ENCODE measurements around the gene TMPRSS3. TPM values are rescaled to one million over a fixed set of nuclear protein-coding genes. Genes with fewer than 3 reads are reported as not detected.

The TMPRSS3 gene
- total RNA-seq = under 1 TPM; 0.22 to 0.97 (median 0.71) TPM
- long read RNA-seq = 0 reads

DNA sequence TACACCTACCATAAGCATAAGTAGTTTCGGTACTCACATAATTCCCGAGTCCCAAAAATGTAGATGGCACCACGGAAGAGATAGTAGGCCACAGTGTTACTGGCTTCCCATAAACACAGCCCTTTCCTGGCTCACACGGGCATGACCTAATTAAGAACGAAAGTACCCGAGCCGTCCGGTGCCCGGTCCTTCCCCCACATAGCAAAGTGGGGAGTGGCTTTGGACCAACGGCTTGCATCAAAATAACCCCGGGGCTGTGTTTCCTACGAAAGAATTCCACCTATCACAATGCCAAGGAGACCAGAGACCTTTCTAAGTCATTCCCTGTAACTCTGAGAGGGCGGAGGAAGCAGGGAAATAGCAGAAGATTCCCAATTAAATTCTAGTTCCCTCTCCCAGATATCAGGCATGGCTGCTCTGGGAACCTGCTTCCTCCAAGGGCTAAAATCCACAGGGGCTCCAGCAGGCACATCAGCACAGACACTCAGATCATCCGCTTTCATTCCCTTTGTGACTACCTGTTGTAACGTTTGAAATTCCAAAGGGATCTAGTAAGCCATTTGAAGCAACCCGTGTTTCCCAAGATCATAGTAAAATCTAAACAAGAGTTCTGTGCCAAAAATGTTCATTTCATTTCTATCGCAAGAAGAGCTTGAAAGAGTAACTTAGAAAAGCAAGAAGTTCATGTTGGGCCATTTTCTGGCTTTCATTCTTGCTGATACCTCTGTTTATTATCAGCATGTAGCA lies at the start of gene TMPRSS3:
Gene TMPRSS3, minus strand, starts transcription at position 148 of the 747 bp plus-strand sequence. CDS start 635 bp downstream, outside the sequence.
- Histone ChIP-seq H3K27ac (no peak within 1 kb of the TSS), H3K4me3 (no peak within 1 kb of the TSS), H3K36me3 (no peaks in the 10 kb centered on the region), H3K27me3 (no peaks in the 10 kb centered on the region), H3K9me3 (no peaks in the 10 kb centered on the region), H3K4me1 (no peaks in the 10 kb centered on the region)
- peak in 1 of 4 donors; percentile 65 for ATAC-seq
- peak in 1 of 3 donors; percentile 23 for DNase-seq
- 61% methylated on average over 8 of the region's 17 CpGs for WGBS (ENCODE audit: insufficient coverage, low coverage, low lambda C conversion rate, missing lambda C conversion rate)
- intact Hi-C loops (cut with DNase I) = no loop called here
- TF ChIP-seq POLR2A (IDR thresholded peaks at IDR 0.05) = no peak
- TF ChIP-seq, protein P1, sequence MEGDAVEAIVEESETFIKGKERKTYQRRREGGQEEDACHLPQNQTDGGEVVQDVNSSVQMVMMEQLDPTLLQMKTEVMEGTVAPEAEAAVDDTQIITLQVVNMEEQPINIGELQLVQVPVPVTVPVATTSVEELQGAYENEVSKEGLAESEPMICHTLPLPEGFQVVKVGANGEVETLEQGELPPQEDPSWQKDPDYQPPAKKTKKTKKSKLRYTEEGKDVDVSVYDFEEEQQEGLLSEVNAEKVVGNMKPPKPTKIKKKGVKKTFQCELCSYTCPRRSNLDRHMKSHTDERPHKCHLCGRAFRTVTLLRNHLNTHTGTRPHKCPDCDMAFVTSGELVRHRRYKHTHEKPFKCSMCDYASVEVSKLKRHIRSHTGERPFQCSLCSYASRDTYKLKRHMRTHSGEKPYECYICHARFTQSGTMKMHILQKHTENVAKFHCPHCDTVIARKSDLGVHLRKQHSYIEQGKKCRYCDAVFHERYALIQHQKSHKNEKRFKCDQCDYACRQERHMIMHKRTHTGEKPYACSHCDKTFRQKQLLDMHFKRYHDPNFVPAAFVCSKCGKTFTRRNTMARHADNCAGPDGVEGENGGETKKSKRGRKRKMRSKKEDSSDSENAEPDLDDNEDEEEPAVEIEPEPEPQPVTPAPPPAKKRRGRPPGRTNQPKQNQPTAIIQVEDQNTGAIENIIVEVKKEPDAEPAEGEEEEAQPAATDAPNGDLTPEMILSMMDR (IDR thresholded peaks at IDR 0.05) = no peak

DNA sequence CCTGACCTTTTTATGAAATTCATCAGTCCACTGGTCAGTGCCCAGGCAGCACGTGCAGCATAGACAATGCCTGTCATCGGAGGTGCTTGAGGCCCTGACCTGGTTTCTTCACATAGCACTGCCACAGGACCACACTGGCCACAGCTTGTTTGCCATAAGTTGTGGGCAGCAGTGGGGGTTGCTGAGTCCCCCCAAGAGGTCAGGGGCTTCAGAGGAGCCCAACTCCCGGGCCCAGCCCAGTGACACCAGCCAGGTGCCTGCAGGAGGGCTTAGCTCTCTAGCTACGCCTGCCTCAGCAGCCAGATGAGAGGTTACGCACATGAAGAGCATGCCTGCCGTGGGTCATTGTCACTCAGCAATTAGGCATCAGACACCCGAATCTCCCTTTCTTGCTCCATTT lies 49.5 kb upstream of the TMPRSS3 start:
- WGBS (ENCODE audit: insufficient coverage, low coverage, low lambda C conversion rate, missing lambda C conversion rate) = 84% methylated on average over 6 of the region's 7 CpGs
- TF ChIP-seq, protein P1 (IDR thresholded peaks at IDR 0.05) = no peak
- H3K4me3 ChIP-seq = no peak overlapping the region
- DNase-seq = no peak
- no peaks in the 10 kb centered on the region for H3K27me3 ChIP-seq
- H3K4me1 ChIP-seq = no peaks in the 10 kb centered on the region
- intact Hi-C loops (cut with DNase I) = loop anchor here in 1 of 2 donors (10.0 kb wide), 1 partner anchor 301 kb away; no protein-coding TSS in a partner anchor
- no peak overlapping the region for H3K27ac ChIP-seq
- no peaks in the 10 kb centered on the region for H3K9me3 ChIP-seq
- no peaks in the 10 kb centered on the region for H3K36me3 ChIP-seq
- ATAC-seq = no peak

- Histone ChIP-seq H3K27ac (no peak overlapping the region), H3K9me3 (no peaks in the 10 kb centered on the region), H3K27me3 (no peaks in the 10 kb centered on the region), H3K4me3 (no peak overlapping the region), H3K36me3 (no peaks in the 10 kb centered on the region), H3K4me1 (no peaks in the 10 kb centered on the region)
- DNase-seq (peak in 1 of 3 donors; percentile 34), ATAC-seq (no peak)
- TF ChIP-seq POLR2A (IDR thresholded peaks at IDR 0.05) = no peak
- TF ChIP-seq, protein P1 (IDR thresholded peaks at IDR 0.05) = no peak
- WGBS (ENCODE audit: insufficient coverage, low coverage, low lambda C conversion rate, missing lambda C conversion rate) = 62% methylated on average over 5 of the region's 10 CpGs
- intact Hi-C loops (cut with DNase I) = loop anchor here in 1 of 2 donors (10.0 kb wide), 1 partner anchor 300 kb away; no protein-coding TSS in a partner anchor
Observed at GRCh38 chr21:42444745-42445059, 48.9 kb upstream of the TMPRSS3 start.

DNA sequence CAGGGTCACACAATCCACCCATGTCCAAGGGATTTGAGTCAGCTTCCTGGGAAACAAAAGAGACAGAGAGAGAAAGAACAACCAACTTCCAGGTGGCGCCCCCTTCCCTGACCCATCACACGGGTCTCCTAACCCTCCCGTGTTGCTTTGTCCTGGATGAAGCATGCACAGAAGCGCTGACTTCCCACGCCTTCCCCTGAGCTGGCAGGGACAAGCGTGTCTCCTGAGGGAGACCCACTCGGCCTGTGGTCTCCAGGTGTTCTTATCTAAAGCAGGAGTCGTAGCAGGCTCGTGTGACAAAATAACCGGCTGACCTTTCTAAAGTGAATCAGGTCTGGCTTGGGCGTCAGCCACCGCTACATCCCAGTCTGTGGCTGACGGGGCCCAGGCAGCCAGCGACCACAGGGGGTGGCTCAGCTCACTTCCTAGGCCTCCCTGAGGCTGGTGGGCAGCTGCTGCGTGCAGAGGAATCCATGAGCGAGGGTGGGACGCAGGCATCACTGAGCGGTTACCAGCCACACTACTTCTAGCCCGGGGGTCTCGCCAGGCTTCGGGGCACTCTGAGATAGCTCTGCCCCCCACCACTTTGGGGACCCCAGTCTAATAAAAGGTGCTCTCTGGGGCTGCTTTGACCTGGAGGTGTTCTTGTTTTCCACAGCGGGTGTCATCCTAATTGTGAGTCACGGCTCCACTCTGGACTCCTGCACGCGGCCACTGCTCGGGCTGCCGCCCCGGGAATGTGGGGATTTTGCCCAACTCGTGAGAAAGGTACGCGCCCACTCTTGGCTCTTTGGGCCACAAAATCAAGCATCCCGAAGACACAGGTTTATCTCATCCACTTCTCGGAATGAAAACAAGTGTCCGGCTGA lies 48.3 kb upstream of the TMPRSS3 start:
- Histone ChIP-seq H3K4me3 (no peak overlapping the region), H3K9me3 (no peaks in the 10 kb centered on the region), H3K4me1 (no peaks in the 10 kb centered on the region), H3K27me3 (no peaks in the 10 kb centered on the region), H3K27ac (no peak overlapping the region), H3K36me3 (no peaks in the 10 kb centered on the region)
- no peak for TF ChIP-seq POLR2A (IDR thresholded peaks at IDR 0.05)
- TF ChIP-seq, protein P1 (IDR thresholded peaks at IDR 0.05) = no peak
- intact Hi-C loops (cut with DNase I) = loop anchor here in 1 of 2 donors (10.0 kb wide), 1 partner anchor 299 kb away; no protein-coding TSS in a partner anchor
- DNase-seq (no peak), ATAC-seq (no peak)
- WGBS (ENCODE audit: insufficient coverage, low coverage, low lambda C conversion rate, missing lambda C conversion rate) = 67% methylated on average over 9 of the region's 34 CpGs
